Neutrophil (primary cell): ENCODE results near the gene PLCG1.
A peak's percentile ranks its signal among the peaks of the same experiment; 100 is the strongest.

ENCODE experiments used
- H3K27ac ChIP-seq: fragments of 200-600 bp; sonication (generic); 2 replicates; pipeline ENCODE4 v1.5.1; 2016; ENCODE audit warnings: mild to moderate bottlenecking, moderate library complexity
- H3K27me3 ChIP-seq: fragments of 200-600 bp; sonication (generic); 2 replicates; pipeline ENCODE4 v1.6.0; 2016; ENCODE audit warnings: mild to moderate bottlenecking
- H3K36me3 ChIP-seq: fragments of 200-600 bp; sonication (generic); 2 replicates; pipeline ENCODE4 v1.5.1; 2017
- H3K4me1 ChIP-seq, 2 experiments: fragments of 200-600 bp in 1 of 2; sonication (generic) in 1 of 2; 1 replicate in 1 of 2; 2 replicates in 1 of 2; pipeline versions ENCODE4 v1.5.1 to v1.6.1; 2013 to 2016; ENCODE audit warnings: low read depth in 1 of 2, low read length in 1 of 2, mild to moderate bottlenecking in 1 of 2, moderate library complexity in 1 of 2; ENCODE audit not compliant: control insufficient read depth in 1 of 2, insufficient read depth in 1 of 2
- H3K4me3 ChIP-seq, 2 experiments: fragments of 200-600 bp in 1 of 2; sonication (generic) in 1 of 2; 1 replicate in 1 of 2; 2 replicates in 1 of 2; pipeline ENCODE4 v1.5.1; 2013 to 2016; ENCODE audit warnings: low read depth in 1 of 2, low read length in 1 of 2, mild to moderate bottlenecking in 1 of 2, moderate library complexity in 1 of 2
- H3K9me3 ChIP-seq: fragments of 200-600 bp; sonication (generic); 2 replicates; pipeline ENCODE4 v1.5.1; 2016
- TF ChIP-seq, protein P1 (sequence below): fragments of 200-600 bp; sonication (generic); IDR thresholded peaks from 2 replicates; pipeline ENCODE4 v1.5.1; 2016; ENCODE audit warnings: antibody characterized with exemption

Gene PLCG1

GRCh38 chr20:41095110-41095969, 42.0 kb upstream of the PLCG1 start:
- TF ChIP-seq, protein P1, sequence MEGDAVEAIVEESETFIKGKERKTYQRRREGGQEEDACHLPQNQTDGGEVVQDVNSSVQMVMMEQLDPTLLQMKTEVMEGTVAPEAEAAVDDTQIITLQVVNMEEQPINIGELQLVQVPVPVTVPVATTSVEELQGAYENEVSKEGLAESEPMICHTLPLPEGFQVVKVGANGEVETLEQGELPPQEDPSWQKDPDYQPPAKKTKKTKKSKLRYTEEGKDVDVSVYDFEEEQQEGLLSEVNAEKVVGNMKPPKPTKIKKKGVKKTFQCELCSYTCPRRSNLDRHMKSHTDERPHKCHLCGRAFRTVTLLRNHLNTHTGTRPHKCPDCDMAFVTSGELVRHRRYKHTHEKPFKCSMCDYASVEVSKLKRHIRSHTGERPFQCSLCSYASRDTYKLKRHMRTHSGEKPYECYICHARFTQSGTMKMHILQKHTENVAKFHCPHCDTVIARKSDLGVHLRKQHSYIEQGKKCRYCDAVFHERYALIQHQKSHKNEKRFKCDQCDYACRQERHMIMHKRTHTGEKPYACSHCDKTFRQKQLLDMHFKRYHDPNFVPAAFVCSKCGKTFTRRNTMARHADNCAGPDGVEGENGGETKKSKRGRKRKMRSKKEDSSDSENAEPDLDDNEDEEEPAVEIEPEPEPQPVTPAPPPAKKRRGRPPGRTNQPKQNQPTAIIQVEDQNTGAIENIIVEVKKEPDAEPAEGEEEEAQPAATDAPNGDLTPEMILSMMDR = peak; percentile 72
- Histone ChIP-seq H3K27me3 (no peaks in the 10 kb centered on the region), H3K27ac (no peak overlapping the region), H3K4me3 (no peak overlapping the region), H3K9me3 (no peaks in the 10 kb centered on the region), H3K36me3 (peaks cover 89% of the 10 kb centered on the region), H3K4me1 (peaks cover 7 to 12% of the 10 kb centered on the region in 2 experiments)

DNA sequence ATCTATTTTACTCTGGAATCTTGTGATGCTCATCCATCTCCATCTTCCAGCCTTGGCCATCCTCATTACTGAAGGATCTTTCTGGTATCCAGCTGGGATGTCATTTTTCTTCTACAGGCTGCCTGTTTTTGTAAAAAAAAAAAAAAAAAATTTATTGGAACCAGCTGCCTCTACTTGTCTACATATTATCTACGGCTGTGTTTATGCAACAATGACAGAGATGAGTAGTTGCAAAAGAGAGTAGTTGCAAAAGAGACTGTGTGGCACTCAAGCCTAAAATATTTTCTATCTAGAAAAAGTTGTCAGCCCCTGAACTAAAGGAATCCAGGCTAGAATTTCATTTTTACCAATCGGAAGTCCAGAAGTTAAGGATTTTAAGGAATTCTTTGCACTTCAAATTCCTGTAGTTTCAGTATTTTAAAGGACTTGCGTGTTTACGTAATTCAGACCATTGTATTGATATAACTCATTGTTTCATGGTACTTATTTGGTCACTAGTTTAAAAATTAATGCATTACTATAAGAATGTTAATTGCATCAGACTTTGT, 38.6 kb upstream of the PLCG1 start:
- Histone ChIP-seq H3K9me3 (no peaks in the 10 kb centered on the region), H3K27me3 (no peaks in the 10 kb centered on the region), H3K4me3 (no peak overlapping the region), H3K27ac (no peak overlapping the region), H3K36me3 (peaks cover 97% of the 10 kb centered on the region), H3K4me1 (peaks cover 7 to 12% of the 10 kb centered on the region in 2 experiments)
- TF ChIP-seq, protein P1 = no peak

DNA sequence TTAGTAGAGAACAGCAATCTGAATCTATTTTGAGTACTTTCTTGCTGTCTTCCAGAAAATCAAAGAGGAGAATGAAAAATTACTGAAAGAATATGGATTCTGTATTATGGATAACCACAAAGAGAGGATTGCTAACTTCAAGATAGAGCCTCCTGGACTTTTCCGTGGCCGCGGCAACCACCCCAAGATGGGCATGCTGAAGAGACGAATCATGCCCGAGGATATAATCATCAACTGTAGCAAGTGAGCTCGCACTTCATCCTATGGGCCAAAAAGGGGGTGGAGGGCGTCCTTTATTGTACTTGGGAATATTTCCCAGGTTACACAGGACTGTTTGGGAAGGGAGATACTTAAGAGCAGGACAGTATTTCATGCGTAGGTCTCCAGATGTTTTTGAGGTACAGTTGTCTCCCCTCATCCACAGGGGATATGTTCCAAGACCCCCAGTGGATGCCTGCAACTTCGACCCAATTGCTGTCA, 37.3 kb upstream of the PLCG1 start:
- TF ChIP-seq, protein P1 = no peak
- H3K36me3 ChIP-seq = peaks cover 97% of the 10 kb centered on the region
- H3K27ac ChIP-seq = no peak overlapping the region
- peaks cover 7 to 12% of the 10 kb centered on the region in 2 experiments for H3K4me1 ChIP-seq
- H3K4me3 ChIP-seq = no peak overlapping the region
- H3K27me3 ChIP-seq = no peaks in the 10 kb centered on the region
- no peaks in the 10 kb centered on the region for H3K9me3 ChIP-seq

DNA sequence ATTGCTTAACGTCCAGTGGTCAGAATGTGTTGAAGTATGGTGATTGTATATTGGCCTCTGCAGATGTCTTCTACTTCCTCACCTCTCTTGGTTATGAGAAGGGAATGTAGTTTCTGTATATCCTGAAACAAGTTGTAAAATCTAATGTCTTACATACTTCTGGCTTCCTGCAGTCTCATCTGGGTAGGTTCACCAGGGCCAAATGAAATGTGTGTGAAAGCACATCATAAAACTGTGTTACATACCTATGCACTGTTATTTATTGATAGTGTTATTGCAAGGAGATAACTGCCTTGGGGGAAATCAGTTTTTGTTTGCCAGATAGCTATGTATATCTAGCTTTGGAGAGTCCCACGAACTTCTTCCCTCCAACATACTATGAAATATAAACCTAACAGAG, 35.7 kb upstream of the PLCG1 start:
- peaks cover 97% of the 10 kb centered on the region for H3K36me3 ChIP-seq
- H3K9me3 ChIP-seq = no peaks in the 10 kb centered on the region
- H3K27ac ChIP-seq = no peak overlapping the region
- H3K27me3 ChIP-seq = no peaks in the 10 kb centered on the region
- peaks cover 7 to 12% of the 10 kb centered on the region in 2 experiments for H3K4me1 ChIP-seq
- H3K4me3 ChIP-seq = no peak overlapping the region
- TF ChIP-seq, protein P1 = no peak

- Histone ChIP-seq H3K4me1 (no peaks in the 10 kb centered on the region), H3K27me3 (no peaks in the 10 kb centered on the region), H3K27ac (no peak overlapping the region), H3K9me3 (no peaks in the 10 kb centered on the region), H3K36me3 (peaks cover 74% of the 10 kb centered on the region), H3K4me3 (no peak overlapping the region)
- TF ChIP-seq, protein P1 = no peak
These were observed 28.8 kb upstream of the PLCG1 start for GRCh38 chr20:41108531-41108930.
